Measurements from ENCODE around the gene METTL21C.

DNA sequence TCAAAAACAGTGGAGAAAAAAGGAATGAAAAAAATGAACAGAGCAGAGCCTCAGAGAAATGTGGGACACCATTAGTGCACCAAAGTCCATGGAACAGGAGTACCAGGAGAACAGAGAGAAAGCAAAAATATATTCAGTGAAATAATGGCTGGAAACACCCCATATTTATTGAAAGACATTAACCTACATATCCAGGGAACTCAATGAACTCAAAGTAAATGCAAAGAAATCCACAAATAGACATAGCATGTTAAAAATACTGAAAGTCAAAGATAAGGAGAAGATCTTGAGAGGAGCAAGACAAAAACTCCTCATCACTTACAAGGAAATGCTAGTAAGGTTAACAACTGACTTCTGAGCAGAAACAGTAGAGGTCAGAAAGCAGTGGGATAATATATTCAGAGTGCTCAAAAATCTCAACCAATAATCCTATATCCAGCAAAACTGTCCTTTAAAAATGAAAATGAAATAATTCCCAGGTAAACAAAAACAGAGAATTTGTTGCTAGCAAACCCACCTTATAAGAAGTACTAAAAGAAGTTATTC is 35.6 kb downstream of the METTL21C start:
- TF ChIP-seq, protein P1, sequence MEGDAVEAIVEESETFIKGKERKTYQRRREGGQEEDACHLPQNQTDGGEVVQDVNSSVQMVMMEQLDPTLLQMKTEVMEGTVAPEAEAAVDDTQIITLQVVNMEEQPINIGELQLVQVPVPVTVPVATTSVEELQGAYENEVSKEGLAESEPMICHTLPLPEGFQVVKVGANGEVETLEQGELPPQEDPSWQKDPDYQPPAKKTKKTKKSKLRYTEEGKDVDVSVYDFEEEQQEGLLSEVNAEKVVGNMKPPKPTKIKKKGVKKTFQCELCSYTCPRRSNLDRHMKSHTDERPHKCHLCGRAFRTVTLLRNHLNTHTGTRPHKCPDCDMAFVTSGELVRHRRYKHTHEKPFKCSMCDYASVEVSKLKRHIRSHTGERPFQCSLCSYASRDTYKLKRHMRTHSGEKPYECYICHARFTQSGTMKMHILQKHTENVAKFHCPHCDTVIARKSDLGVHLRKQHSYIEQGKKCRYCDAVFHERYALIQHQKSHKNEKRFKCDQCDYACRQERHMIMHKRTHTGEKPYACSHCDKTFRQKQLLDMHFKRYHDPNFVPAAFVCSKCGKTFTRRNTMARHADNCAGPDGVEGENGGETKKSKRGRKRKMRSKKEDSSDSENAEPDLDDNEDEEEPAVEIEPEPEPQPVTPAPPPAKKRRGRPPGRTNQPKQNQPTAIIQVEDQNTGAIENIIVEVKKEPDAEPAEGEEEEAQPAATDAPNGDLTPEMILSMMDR (IDR thresholded peaks at IDR 0.05), result no peak
- TF ChIP-seq POLR2A (IDR thresholded peaks at IDR 0.05) (no peak), POLR2AphosphoS5 (IDR thresholded peaks at IDR 0.05) (no peak)
